ENCODE results near the gene OR52W1.
A peak's percentile ranks its signal among the peaks of the same experiment; 100 is the strongest.
"Not testable (repeated sequence)": the region's sequence is repeated elsewhere in the genome, so short reads cannot be mapped to it uniquely, and the experiment has no call there.

The OR52W1 gene

GRCh38 chr11:6219359-6219758 is 20.3 kb downstream of the OR52W1 start:
- DNase-seq, result no peak

GRCh38 chr11:6223854-6224253 is 24.8 kb downstream of the OR52W1 start:
- DNase-seq, result no peak

GRCh38 chr11:6224421-6224820 is 25.4 kb downstream of the OR52W1 start:
- no peak for DNase-seq

- DNase-seq, result no peak
Observed at GRCh38 chr11:6225024-6225423, 26.0 kb downstream of the OR52W1 start.

GRCh38 chr11:6225896-6226295 is 26.9 kb downstream of the OR52W1 start:
- DNase-seq, result no peak

GRCh38 chr11:6228520-6228919 is 29.5 kb downstream of the OR52W1 start:
- DNase-seq, result no peak

- no peak for DNase-seq
Observed at GRCh38 chr11:6229911-6230310, 30.9 kb downstream of the OR52W1 start.

GRCh38 chr11:6232899-6233298 is 33.9 kb downstream of the OR52W1 start:
- DNase-seq, result peak; percentile 17

- DNase-seq, result peak; percentile 71
Observed at GRCh38 chr11:6233984-6234386, 35.0 kb downstream of the OR52W1 start.

- DNase-seq, result peak; percentile 100
Observed at GRCh38 chr11:6234387-6235107, 35.5 kb downstream of the OR52W1 start, which contains the start of gene FHIP1B. Gene FHIP1B (minus strand): TSS chr11:6234636. CDS start chr11:6224516, 10,120 bp downstream.

GRCh38 chr11:6237266-6237665 is 38.2 kb downstream of the OR52W1 start:
- no peak for DNase-seq

GRCh38 chr11:6237761-6238302 is 38.8 kb downstream of the OR52W1 start:
- no peak for DNase-seq

GRCh38 chr11:6238902-6239301 is 39.9 kb downstream of the OR52W1 start, which contains the start of gene CNGA4:
Gene CNGA4 (plus strand): TSS chr11:6239089. CDS start chr11:6239207, 118 bp downstream.
- DNase-seq, result peak; percentile 47

- DNase-seq, result no peak
Observed at GRCh38 chr11:6240139-6240538, 41.1 kb downstream of the OR52W1 start.

- DNase-seq, result no peak
Observed at GRCh38 chr11:6240781-6241180, 41.8 kb downstream of the OR52W1 start.

GRCh38 chr11:6241316-6241715 is 42.3 kb downstream of the OR52W1 start:
- no peak for DNase-seq

- no peak for DNase-seq
Observed at GRCh38 chr11:6245536-6245935, 46.5 kb downstream of the OR52W1 start.

- no peak for DNase-seq
Observed at GRCh38 chr11:6248248-6248647, 49.2 kb downstream of the OR52W1 start.

GRCh38 chr11:6248897-6249296 is 49.9 kb downstream of the OR52W1 start:
- not testable (repeated sequence) for DNase-seq

All from DMS53 (cell line).